GM21515 (cell line): ENCODE measurements around the gene GTF3A.

Experiments
- ATAC-seq: cut with Tn5 transposase; IDR thresholded peaks from one replicate; pipeline ENCODE4 v1.9.1; 2021; ENCODE audit not compliant: unreplicated experiment

The GTF3A gene

GRCh38 chr13:27404680-27405079 is 19.7 kb upstream of the GTF3A start:
- ATAC-seq, result no peak

DNA sequence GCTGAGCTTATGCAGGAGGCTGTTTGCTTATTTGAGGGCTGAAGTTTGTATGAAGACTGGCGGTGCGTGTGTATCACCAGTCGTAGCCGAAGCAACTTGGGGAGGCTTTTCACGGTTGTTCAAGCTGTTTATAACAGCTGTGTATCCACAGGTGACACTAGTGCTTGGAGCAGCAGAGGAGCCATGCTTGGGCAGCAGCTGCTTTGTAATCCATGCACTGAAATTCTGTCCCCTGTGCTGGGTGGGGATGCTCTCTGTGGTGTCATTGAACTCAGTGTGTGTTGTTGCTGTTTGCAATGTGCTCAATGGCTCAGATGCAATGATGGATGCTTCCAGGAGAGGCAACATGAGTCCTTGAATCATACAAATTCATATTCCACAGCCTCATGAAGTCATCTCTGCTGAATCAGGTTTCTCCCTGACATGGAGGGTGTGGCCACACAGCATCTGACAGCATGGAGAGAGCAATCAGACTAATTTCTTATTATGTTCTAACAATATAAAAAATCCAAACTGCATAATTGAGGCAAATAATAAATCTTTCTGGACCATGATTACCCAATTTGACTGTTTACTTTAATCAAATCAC is 18.8 kb upstream of the GTF3A start:
- ATAC-seq, result no peak

DNA sequence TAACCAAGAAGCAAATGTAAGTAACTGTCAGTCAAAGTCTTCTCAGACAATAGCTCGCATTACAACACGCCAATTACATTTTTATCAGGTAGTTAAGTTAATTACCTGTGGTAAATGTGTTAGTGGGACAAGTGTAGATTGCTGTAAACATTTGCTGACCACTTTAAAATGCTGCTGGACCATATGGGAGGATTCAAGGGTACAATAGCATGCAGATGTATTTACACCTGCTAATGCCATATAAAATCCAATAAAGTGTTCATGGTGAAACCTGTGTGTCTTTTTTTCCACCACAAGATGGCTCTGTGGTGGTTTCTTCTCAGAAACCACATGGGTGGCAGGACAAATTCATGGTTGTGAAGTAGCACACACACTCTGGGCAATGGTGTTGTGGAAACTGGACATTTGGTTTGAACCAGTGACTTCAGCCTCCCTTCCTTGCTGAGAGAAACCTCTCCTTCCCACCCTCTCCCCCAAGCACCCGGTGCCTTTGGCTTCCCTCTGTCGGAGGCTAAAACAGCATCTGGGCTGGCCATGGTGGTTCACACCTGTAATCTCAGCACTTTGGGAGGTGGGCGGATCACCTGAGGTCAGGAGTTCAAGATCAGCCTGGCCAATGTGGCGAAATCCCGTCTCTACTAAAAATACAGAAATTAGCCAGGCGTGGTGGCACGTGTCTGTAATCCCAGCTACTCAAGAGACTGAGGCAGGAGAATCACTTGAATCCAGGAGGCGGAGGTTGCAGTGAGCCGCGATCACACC is 18.1 kb upstream of the GTF3A start:
- ATAC-seq, result no peak

GRCh38 chr13:27408074-27408473 is 16.3 kb upstream of the GTF3A start:
- no peak for ATAC-seq

- ATAC-seq, result no peak
These were observed 15.4 kb upstream of the GTF3A start for GRCh38 chr13:27409013-27409412.

- ATAC-seq, result no peak
These were observed 13.1 kb upstream of the GTF3A start for GRCh38 chr13:27411341-27411740.

- ATAC-seq, result no peak
These were observed 9.3 kb upstream of the GTF3A start for GRCh38 chr13:27415116-27415515.

DNA sequence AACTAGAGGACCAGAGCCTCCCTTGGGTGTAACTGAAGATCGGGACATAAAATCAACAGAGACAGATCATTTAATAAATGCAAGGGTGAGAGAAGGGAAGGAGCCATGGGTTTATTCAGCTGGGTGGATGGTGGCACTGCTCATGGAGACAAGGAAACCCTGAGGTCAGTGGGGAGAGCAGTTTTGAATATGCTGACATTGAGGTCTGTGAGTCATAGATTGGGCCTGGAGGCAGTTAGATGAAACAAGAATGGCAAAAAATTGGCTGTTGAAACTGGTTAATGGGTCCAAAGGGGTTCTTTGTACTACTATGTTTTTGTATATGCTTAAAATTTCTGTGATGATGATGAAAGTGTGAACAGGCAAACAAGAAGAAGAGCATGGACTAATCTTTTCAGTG is 5.1 kb upstream of the GTF3A start:
- ATAC-seq, result no peak

- ATAC-seq, result no peak
These were observed 3.1 kb upstream of the GTF3A start for GRCh38 chr13:27421101-27421871.

GRCh38 chr13:27423333-27423732 is 1.1 kb upstream of the GTF3A start:
- ATAC-seq, result no peak

DNA sequence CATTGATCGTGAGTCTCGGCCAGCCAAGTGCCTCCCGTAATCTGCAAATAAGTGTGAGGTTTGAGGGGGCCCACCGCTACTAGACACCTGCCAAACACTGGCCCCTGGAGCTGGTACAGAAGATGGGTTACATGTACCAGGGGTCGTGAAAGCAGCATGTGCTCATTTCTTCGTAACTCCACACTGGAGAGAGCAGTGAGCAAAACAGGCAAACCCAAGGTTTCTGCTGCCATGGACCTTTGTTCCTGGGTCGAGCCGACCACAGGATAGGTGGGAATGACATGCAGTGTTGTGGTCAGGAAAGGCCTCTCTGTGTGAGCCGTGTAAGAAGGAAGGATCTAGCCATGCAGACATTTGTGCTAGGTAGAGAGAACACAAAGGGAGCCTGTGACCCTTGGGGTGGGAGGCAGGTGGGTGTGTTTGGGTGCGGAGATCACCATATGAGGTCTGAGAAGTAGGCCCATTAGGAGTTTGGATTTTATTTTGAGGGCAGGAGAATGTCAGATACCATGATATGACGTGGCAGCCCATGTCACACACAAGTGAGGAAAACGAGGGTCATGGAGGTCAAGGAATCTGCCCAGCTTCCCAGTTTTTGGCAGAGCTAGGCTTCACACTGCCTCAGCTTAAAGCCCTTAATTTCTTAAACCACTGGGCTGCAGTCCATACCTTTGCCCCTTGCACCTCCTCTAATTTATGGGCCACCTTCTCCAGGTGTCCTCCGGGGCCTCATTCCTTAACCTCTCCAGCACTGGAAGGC is 919 bp downstream of the GTF3A start:
- peak; percentile 3 for ATAC-seq

DNA sequence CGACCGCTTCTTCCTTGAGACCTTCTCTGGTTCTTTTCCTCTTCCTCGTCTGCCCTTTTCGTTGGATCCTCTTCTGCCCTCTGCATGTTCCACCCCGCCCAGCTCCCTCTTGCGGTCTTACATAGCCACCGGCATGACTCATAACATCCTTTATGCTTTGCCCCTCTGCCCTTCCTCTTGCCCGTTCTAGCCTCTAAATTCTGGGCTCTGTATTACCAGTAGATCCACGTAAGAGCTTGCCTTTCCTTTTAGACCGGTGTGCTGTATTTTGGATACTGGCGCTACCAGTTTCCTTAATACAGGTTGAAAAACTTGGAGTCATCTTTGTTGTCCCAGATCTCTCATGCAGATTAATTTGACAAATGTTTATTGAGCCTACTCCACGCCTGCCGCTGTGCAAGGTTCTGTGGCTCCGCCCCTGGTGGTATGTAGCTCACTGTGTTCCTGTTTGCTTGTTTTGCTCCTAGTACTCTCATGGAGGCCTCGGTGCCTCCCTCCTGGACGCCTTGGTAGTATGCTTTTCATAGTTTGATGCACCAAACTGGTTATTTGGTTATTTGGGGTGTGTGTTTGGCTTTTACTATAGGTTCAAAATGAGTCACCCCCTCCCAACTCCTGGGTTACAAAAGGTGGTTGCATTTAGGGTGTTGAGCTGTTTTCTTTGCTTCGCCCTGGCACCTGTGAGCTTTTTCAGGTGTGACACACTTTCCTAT is 1.7 kb downstream of the GTF3A start:
- ATAC-seq, result peak; percentile 47

DNA sequence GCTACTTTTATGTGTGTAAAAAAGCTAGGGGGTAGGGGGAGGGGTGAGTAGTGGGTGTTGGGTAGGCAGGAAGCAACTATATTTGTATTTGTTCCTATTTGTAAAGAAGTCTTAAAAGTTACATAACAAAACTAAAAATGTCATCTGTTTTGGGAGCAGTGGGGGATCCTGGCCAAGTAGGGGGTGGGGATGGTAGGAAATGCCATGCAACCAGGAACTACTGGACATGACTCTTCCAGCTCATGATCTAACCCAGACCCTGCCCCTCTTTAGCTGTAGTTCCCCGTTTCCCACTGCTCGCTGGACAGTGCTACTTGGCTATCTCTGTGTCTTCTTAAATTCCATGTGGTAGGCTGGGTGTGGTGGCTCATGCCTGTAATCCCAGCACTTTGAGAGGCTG is 3.2 kb downstream of the GTF3A start:
- no peak for ATAC-seq

DNA sequence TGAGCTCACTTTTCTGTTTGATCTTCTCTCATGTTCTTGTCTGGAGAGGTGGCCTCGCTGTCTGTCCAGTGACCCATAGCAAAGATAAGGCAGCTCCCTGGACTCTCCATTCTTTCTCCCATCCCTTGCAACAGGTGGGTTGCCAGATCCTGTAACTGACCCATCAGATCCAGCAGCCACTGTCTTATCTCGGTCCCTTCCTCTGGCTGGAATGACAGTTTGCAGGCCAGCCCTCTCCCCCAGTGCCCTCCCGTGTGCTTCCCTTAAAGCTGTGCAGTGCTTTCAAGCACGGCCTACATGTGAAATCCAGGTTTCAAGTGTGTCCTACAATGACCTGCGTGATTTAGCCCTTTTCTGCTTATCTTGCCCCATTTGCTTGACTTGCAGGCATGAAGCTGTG is 3.7 kb downstream of the GTF3A start:
- ATAC-seq, result no peak

- ATAC-seq, result no peak
These were observed 7.8 kb downstream of the GTF3A start for GRCh38 chr13:27432180-27432579.

GRCh38 chr13:27432611-27433210 is 8.3 kb downstream of the GTF3A start:
- ATAC-seq, result no peak

GRCh38 chr13:27437126-27437525 is 12.7 kb downstream of the GTF3A start:
- no peak for ATAC-seq

GRCh38 chr13:27440408-27440807 is 16.0 kb downstream of the GTF3A start:
- ATAC-seq, result no peak

- no peak for ATAC-seq
These were observed 17.7 kb downstream of the GTF3A start for GRCh38 chr13:27442071-27442647.

DNA sequence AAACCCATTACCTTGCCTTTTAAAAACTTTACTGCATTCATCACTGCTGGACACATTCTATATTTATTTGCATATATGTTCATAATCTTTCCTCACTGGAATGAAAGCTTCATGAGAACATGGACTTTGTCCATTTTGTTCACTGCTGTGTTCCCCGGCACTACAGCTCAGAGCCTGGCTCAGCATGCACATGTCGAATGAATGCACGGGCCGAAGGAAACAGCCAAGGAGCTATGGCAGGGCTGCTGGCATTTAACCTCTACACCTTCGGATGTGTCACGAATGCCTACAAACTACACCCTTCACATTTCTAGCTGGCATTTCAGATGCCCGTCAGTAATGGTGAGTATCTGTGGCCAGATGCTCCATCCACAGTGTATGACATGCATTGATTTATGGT is 18.4 kb downstream of the GTF3A start:
- no peak for ATAC-seq
